Measurements from ENCODE around the gene CCDC201. TPM values are rescaled to one million over a fixed set of nuclear protein-coding genes. Genes with fewer than 3 reads are reported as not detected.

The CCDC201 gene
- total RNA-seq, 2 donors from 2014 or later = not detected

DNA sequence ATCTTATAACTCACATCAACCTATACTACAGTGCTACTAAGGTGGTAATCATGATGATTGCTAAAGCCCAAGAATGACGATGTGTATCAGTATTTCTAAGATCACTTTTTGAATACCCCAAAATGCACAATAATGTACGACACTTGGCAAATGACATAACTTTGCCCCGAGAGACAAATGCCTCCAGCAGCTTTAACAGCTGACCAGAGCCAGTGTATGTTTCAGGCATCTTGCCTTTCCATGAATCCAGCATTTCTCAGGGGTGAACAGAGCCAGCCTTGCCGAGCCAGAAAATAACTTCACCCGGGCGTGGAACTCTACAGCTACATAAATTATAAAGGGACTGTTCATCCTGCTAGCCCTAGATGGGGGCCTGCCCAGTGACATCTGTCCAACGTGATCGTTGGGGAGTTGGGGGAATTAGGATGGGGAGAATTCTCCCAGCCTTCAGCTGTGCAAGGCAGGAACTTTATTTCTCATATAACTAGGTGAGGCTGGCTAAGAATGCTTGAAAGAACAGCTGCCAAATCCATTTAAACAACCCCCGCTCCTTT is 46.4 kb upstream of the CCDC201 start:
- H3K9me3 ChIP-seq = no peaks in the 10 kb centered on the region
- H3K4me1 ChIP-seq (ENCODE audit: control insufficient read depth in 1 of 2, low read depth in 2 of 2) = peaks cover 8 to 60% of the 10 kb centered on the region in 2 donors
- ATAC-seq (ENCODE audit: insufficient number of reproducible peaks, low FRiP score, low read depth) (no peak), DNase-seq (ENCODE audit: low spot score) (no peak)
- TF ChIP-seq, protein P1, sequence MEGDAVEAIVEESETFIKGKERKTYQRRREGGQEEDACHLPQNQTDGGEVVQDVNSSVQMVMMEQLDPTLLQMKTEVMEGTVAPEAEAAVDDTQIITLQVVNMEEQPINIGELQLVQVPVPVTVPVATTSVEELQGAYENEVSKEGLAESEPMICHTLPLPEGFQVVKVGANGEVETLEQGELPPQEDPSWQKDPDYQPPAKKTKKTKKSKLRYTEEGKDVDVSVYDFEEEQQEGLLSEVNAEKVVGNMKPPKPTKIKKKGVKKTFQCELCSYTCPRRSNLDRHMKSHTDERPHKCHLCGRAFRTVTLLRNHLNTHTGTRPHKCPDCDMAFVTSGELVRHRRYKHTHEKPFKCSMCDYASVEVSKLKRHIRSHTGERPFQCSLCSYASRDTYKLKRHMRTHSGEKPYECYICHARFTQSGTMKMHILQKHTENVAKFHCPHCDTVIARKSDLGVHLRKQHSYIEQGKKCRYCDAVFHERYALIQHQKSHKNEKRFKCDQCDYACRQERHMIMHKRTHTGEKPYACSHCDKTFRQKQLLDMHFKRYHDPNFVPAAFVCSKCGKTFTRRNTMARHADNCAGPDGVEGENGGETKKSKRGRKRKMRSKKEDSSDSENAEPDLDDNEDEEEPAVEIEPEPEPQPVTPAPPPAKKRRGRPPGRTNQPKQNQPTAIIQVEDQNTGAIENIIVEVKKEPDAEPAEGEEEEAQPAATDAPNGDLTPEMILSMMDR (IDR thresholded peaks at IDR 0.05) = no peak
- H3K4me3 ChIP-seq = peak overlapping the region; percentile 74
- no peak overlapping the region for H3K27ac ChIP-seq
- H3K36me3 ChIP-seq = peaks cover 14% of the 10 kb centered on the region
- H3K27me3 ChIP-seq (replicated peaks; ENCODE audit: insufficient read depth) = no peaks in the 10 kb centered on the region

DNA sequence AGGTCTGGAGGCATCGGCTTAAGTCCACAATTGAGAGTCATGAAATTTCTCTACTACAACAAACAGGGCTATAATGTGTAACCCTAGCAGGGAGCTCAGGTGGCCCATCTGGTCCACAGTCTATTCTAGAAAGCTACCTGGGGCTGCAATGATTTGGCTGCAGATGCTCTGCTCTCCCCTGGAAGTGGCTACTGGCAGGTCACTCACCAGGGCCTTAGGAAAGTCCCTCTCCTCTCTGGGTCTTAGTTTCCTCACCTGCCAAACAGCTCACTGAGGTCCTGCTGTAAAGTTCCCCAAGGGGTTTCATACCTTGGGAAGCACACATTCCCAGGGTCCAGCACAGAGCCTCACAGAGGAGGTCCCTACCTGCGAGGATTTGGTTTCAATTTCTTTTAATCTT is 45.7 kb upstream of the CCDC201 start:
- H3K9me3 ChIP-seq = no peaks in the 10 kb centered on the region
- peak overlapping the region; percentile 55 for H3K4me3 ChIP-seq
- H3K36me3 ChIP-seq = peaks cover 17% of the 10 kb centered on the region
- no peaks in the 10 kb centered on the region for H3K27me3 ChIP-seq (replicated peaks; ENCODE audit: insufficient read depth)
- DNase-seq (ENCODE audit: low spot score) (no peak), ATAC-seq (ENCODE audit: insufficient number of reproducible peaks, low FRiP score, low read depth) (no peak)
- peaks cover 8 to 53% of the 10 kb centered on the region in 2 donors for H3K4me1 ChIP-seq (ENCODE audit: control insufficient read depth in 1 of 2, low read depth in 2 of 2)
- H3K27ac ChIP-seq = no peak overlapping the region
- TF ChIP-seq, protein P1 (IDR thresholded peaks at IDR 0.05) = no peak

DNA sequence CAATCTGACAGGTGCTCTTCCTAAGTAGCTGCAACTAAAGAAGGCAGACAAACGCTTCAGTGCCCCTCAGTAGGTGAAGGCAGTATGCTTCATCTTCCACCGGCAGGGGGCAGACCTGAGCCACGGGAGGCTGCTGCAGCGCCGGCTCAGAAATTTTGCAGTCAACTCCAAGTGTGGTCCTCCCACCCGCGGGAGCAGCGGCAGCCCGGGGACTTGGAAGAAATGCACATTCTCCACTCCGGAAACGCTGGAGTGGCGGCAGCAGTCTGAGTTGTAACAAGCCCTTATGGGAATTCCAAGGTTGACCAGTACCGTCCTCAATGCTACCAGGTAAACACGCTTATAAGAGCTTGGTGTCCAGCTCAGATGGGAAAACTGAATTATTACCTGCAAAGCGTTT is 44.8 kb upstream of the CCDC201 start:
- H3K9me3 ChIP-seq = no peaks in the 10 kb centered on the region
- TF ChIP-seq, protein P1 (IDR thresholded peaks at IDR 0.05) = peak; percentile 96
- no peak overlapping the region for H3K27ac ChIP-seq
- H3K4me3 ChIP-seq = peak overlapping the region; percentile 55
- peaks cover 22% of the 10 kb centered on the region for H3K36me3 ChIP-seq
- DNase-seq (ENCODE audit: low spot score) (no peak), ATAC-seq (ENCODE audit: insufficient number of reproducible peaks, low FRiP score, low read depth) (no peak)
- peaks cover 4 to 45% of the 10 kb centered on the region in 2 donors for H3K4me1 ChIP-seq (ENCODE audit: control insufficient read depth in 1 of 2, low read depth in 2 of 2)
- no peaks in the 10 kb centered on the region for H3K27me3 ChIP-seq (replicated peaks; ENCODE audit: insufficient read depth)

DNA sequence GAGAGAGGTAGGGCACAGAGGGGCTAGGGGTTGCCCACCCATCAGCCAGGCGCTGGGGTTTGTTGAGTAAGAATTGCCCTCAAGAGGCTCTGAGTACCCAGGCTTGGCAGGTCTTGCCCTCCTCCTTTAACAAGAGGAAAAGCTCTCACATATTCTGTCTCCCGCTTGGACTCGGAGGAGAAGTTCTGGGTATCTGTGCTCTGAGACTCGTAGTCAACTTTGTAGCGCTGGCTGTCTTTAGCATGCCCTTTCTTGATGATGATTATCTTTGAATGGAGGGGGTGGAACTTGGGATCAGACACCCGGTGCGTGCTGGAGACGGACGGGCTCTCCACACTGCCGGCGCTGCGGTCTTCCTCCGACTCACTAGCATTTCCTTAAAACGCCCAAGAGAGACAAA is 44.2 kb upstream of the CCDC201 start:
- no peak overlapping the region for H3K27ac ChIP-seq
- no peaks in the 10 kb centered on the region for H3K9me3 ChIP-seq
- DNase-seq (ENCODE audit: low spot score) (no peak), ATAC-seq (ENCODE audit: insufficient number of reproducible peaks, low FRiP score, low read depth) (no peak)
- H3K4me1 ChIP-seq (ENCODE audit: control insufficient read depth in 1 of 2, low read depth in 2 of 2) = peaks cover 3 to 41% of the 10 kb centered on the region in 2 donors
- H3K27me3 ChIP-seq (replicated peaks; ENCODE audit: insufficient read depth) = no peaks in the 10 kb centered on the region
- TF ChIP-seq, protein P1 (IDR thresholded peaks at IDR 0.05) = no peak
- no peak overlapping the region for H3K4me3 ChIP-seq
- H3K36me3 ChIP-seq = peaks cover 22% of the 10 kb centered on the region

DNA sequence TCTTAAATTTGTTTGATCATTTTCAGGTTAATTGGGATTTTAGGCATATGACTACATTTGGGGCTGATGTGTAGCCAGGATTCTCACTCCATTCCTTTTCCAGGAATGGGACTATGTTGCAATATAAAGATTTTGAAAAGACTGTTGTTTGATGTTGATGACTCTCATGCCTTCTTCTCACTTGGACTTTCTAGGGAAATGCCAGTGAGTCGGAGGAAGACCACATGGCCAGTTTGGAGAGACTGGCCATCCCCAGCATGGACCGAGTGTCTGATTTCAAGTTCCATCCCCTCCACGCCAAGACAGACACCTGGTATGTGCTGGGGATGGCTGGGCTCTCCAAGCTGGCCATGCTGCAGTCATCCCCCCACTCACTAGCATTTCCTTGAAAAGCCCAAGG is 42.7 kb upstream of the CCDC201 start:
- H3K4me1 ChIP-seq (ENCODE audit: control insufficient read depth in 1 of 2, low read depth in 2 of 2) = peaks cover 0 to 34% of the 10 kb centered on the region in 2 donors
- H3K4me3 ChIP-seq = no peak overlapping the region
- TF ChIP-seq, protein P1 (IDR thresholded peaks at IDR 0.05) = no peak
- H3K27ac ChIP-seq = no peak overlapping the region
- DNase-seq (ENCODE audit: low spot score) (no peak), ATAC-seq (ENCODE audit: insufficient number of reproducible peaks, low FRiP score, low read depth) (no peak)
- H3K9me3 ChIP-seq = no peaks in the 10 kb centered on the region
- no peaks in the 10 kb centered on the region for H3K27me3 ChIP-seq (replicated peaks; ENCODE audit: insufficient read depth)
- H3K36me3 ChIP-seq = peaks cover 22% of the 10 kb centered on the region

Measured in thoracic aorta (tissue), 2 donors.